IMR-90 (cell line): Measurements from ENCODE around the gene SNX27. TPM values are rescaled to one million over a fixed set of nuclear protein-coding genes. Genes with fewer than 3 reads are reported as not detected.

Experiments used
- ATAC-seq: fragments of 200-7000 bp; cut with Tn5 transposase; 2 replicates; pipeline ENCODE4 v1.9.1; 2020; ENCODE audit warnings: low read depth, mild to moderate bottlenecking, moderate library complexity
- BruUV-seq: library from RNA; stranded (reverse); fragments of 400-500 nt; replicated peaks from 2 replicates; lab custom pipeline; 2021; lab: Mats Ljungman, UMichigan
- CTCF ChIA-PET: fragments of 300-600 bp; formaldehyde crosslinking; extraction: SDS; loops from one replicate; lab custom pipeline; 2021; ENCODE audit warnings: antibody characterized with exemption; lab: Yijun Ruan, JAX
- POLR2A ChIA-PET: fragments of 300-600 bp; sonication (Branson Sonifier 250); formaldehyde crosslinking; loops from one replicate; lab custom pipeline; 2022; ENCODE audit warnings: antibody characterized with exemption; ENCODE audit not compliant: unreplicated experiment; lab: Charles Lee
- DNase-seq: peaks from one replicate; pipeline ENCODE4 v3.0.0; 2013
- H2AFZ ChIP-seq: replicated peaks from 2 replicates; pipeline ENCODE3; 2013; ENCODE audit warnings: low read length, mild to moderate bottlenecking; ENCODE audit not compliant: poor library complexity
- H2AK5ac ChIP-seq: 2 replicates; pipeline ENCODE4 v1.6.1; 2013; ENCODE audit warnings: low read depth, low read length, inconsistent platforms
- H2AK9ac ChIP-seq: replicated peaks from 2 replicates; pipeline ENCODE3; 2013; ENCODE audit warnings: mild to moderate bottlenecking, low read depth, low read length, moderate library complexity; ENCODE audit not compliant: poor library complexity
- H2BK120ac ChIP-seq: 2 replicates; pipeline ENCODE4 v1.6.1; 2013; ENCODE audit warnings: low read depth, low read length, inconsistent platforms
- H2BK15ac ChIP-seq: 3 replicates; pipeline ENCODE4 v1.6.1; 2013; ENCODE audit warnings: low read depth, low read length, inconsistent platforms
- H2BK20ac ChIP-seq: 2 replicates; pipeline ENCODE4 v1.6.1; 2013; ENCODE audit warnings: low read depth, mild to moderate bottlenecking, inconsistent platforms, low read length, moderate library complexity
- H2BK5ac ChIP-seq: 2 replicates; pipeline ENCODE4 v1.6.1; 2013; ENCODE audit warnings: mild to moderate bottlenecking, low read depth, low read length, inconsistent platforms; ENCODE audit not compliant: poor library complexity, severe bottlenecking
- H3K14ac ChIP-seq: replicated peaks from 2 replicates; pipeline ENCODE4 v1.6.1; 2013; ENCODE audit warnings: low read depth, low read length, inconsistent platforms
- H3K18ac ChIP-seq: 2 replicates; pipeline ENCODE4 v1.6.1; 2013; ENCODE audit warnings: low read depth, low read length, control low read depth
- H3K23ac ChIP-seq: 2 replicates; pipeline ENCODE4 v1.6.1; 2013; ENCODE audit warnings: low read depth, low read length, inconsistent platforms
- H3K27ac ChIP-seq: 2 replicates; pipeline ENCODE4 v1.5.1; 2013; ENCODE audit warnings: mild to moderate bottlenecking, control low read depth, low read length; ENCODE audit not compliant: insufficient read depth
- H3K27me3 ChIP-seq: 2 replicates; pipeline ENCODE4 v1.6.1; 2013; ENCODE audit warnings: low read length; ENCODE audit not compliant: control insufficient read depth, insufficient read depth
- H3K36me3 ChIP-seq: 2 replicates; pipeline ENCODE4 v1.6.1; 2013; ENCODE audit warnings: low read length, mixed read lengths; ENCODE audit not compliant: control insufficient read depth, insufficient read depth
- H3K4ac ChIP-seq: 2 replicates; pipeline ENCODE4 v1.6.1; 2013; ENCODE audit warnings: low read depth, low read length, inconsistent platforms
- H3K4me1 ChIP-seq: 2 replicates; pipeline ENCODE4 v1.6.1; 2013; ENCODE audit warnings: low read length, mixed read lengths; ENCODE audit not compliant: control insufficient read depth, insufficient read depth
- H3K4me2 ChIP-seq: 2 replicates; pipeline ENCODE4 v1.6.1; 2013; ENCODE audit warnings: low read depth, mild to moderate bottlenecking, control low read depth, low read length, moderate library complexity
- H3K4me3 ChIP-seq: 2 replicates; pipeline ENCODE4 v1.5.1; 2013; ENCODE audit warnings: low read depth, mild to moderate bottlenecking, control low read depth, low read length, moderate library complexity; ENCODE audit not compliant: insufficient read depth
- H3K56ac ChIP-seq: 2 replicates; pipeline ENCODE4 v1.6.1; 2013; ENCODE audit warnings: low read length, inconsistent platforms; ENCODE audit not compliant: insufficient read depth; ENCODE audit errors: extremely low read depth
- H3K79me1 ChIP-seq, 2 experiments: 2 replicates each; pipeline ENCODE4 v1.6.1; 2013; ENCODE audit warnings: low read length in 2 of 2, inconsistent platforms in 1 of 2, low read depth in 1 of 2
- H3K9ac ChIP-seq: 2 replicates; pipeline ENCODE4 v1.6.1; 2013; ENCODE audit warnings: low read depth, low read length, control low read depth
- H3K9me1 ChIP-seq: 2 replicates; pipeline ENCODE4 v1.6.1; 2013; ENCODE audit warnings: low read length, inconsistent platforms; ENCODE audit not compliant: insufficient read depth
- H3K9me3 ChIP-seq: 2 replicates; pipeline ENCODE4 v1.6.1; 2013; ENCODE audit warnings: low read length; ENCODE audit not compliant: control insufficient read depth, insufficient read depth
- H4K20me1 ChIP-seq: 2 replicates; pipeline ENCODE4 v1.6.1; 2013; ENCODE audit warnings: low read length, inconsistent platforms; ENCODE audit not compliant: insufficient read depth
- H4K5ac ChIP-seq: 2 replicates; pipeline ENCODE4 v1.6.1; 2013; ENCODE audit warnings: mild to moderate bottlenecking, low read depth, low read length, control low read depth
- H4K8ac ChIP-seq, 2 experiments: 2 replicates each; pipeline ENCODE4 v1.6.1; 2013; ENCODE audit warnings: low read depth in 2 of 2, low read length in 2 of 2, control low read depth in 1 of 2, inconsistent platforms in 1 of 2
- H4K91ac ChIP-seq: 2 replicates; pipeline ENCODE4 v1.6.1; 2013; ENCODE audit warnings: low read depth, low read length, inconsistent platforms; ENCODE audit not compliant: insufficient read depth
- BHLHE40 ChIP-seq: fragments of 150-350 bp; IDR thresholded peaks from 2 replicates; pipeline ENCODE4 v1.6.1; 2016; ENCODE audit warnings: mild to moderate bottlenecking, low read depth, low read length
- CEBPB ChIP-seq: IDR thresholded peaks from 2 replicates; pipeline ENCODE4 v1.6.1; 2012; ENCODE audit warnings: low read depth, low read length, improper control_type of control experiment
- CHD1 ChIP-seq: IDR thresholded peaks from 2 replicates; pipeline ENCODE4 v1.6.1; 2012; ENCODE audit warnings: low read depth, low read length, improper control_type of control experiment
- FOS ChIP-seq: fragments of 150-350 bp; IDR thresholded peaks from 2 replicates; pipeline ENCODE4 v1.6.1; 2016; ENCODE audit warnings: low read depth, low read length
- MAFK ChIP-seq: IDR thresholded peaks from 2 replicates; pipeline ENCODE4 v1.6.1; 2012; ENCODE audit warnings: low read depth, low read length, improper control_type of control experiment
- MAZ ChIP-seq: IDR thresholded peaks from 2 replicates; pipeline ENCODE4 v1.6.1; 2012; ENCODE audit warnings: low read depth, mild to moderate bottlenecking, low read length, improper control_type of control experiment, moderate library complexity, borderline replicate concordance
- MXI1 ChIP-seq: IDR thresholded peaks from 2 replicates; pipeline ENCODE4 v1.6.1; 2012; ENCODE audit warnings: low read depth, mild to moderate bottlenecking, low read length, moderate library complexity, borderline replicate concordance
- POLR2A ChIP-seq: IDR thresholded peaks from 2 replicates; pipeline ENCODE4 v1.6.1; 2012; ENCODE audit warnings: mild to moderate bottlenecking, low read depth, low read length
- RAD21 ChIP-seq: IDR thresholded peaks from 2 replicates; pipeline ENCODE4 v1.6.1; 2012; ENCODE audit warnings: low read length, improper control_type of control experiment
- WGBS, 2 experiments: methylation state at CpG; one replicate each; pipeline versions ENCODE4 v1.1.5 to v1.1.7; 2013; ENCODE audit warnings: missing lambda C conversion rate in 2 of 2; ENCODE audit not compliant: insufficient read length in 1 of 2; ENCODE audit errors: extremely low coverage in 2 of 2; 5-methylcytosine and 5-hydroxymethylcytosine counted together
- dilution Hi-C: fragments of 300-500 bp; cut with HindIII; formaldehyde crosslinking; loops from one replicate; pipeline ENCODE4 v1.14.3; 2018; ENCODE audit warnings: low sequenced_read_pairs; ENCODE audit not compliant: unreplicated experiment
- in situ Hi-C: fragments of 300-500 bp; cut with MboI; formaldehyde crosslinking; loops from 3 replicates; pipeline ENCODE4 v1.14.3; 2019; ENCODE audit warnings: low sequenced_read_pairs, inconsistent platforms, mixed read lengths
- intact Hi-C: fragments of 100-400 bp; cut with micrococcal nuclease; formaldehyde crosslinking; loops from 2 replicates; pipeline ENCODE4 v1.10.0; 2022
- polyA plus RNA-seq, 3 experiments: library from polyadenylated mRNA; depleted of rRNA; stranded (reverse); fragments of >200 nt; gene quantifications; 2 replicates each; pipeline ENCODE4 v1.2.3, GENCODE V29; 2012; ENCODE audit warnings: low replicate concordance in 1 of 3
- total RNA-seq: library from RNA; depleted of rRNA; stranded (reverse); fragments of >200 nt; gene quantifications from 2 replicates; pipeline ENCODE4 v1.2.3, GENCODE V29; 2012
- TF ChIP-seq, protein P1 (sequence below): fragments of 150-350 bp; IDR thresholded peaks from 2 replicates; pipeline ENCODE4 v1.6.1; 2016; ENCODE audit warnings: low read depth, mild to moderate bottlenecking, low read length, moderate library complexity, borderline replicate concordance
- TF ChIP-seq, protein P2 (sequence below): fragments of 150-350 bp; IDR thresholded peaks from 2 replicates; pipeline ENCODE4 v1.6.1; 2017; ENCODE audit warnings: mild to moderate bottlenecking, antibody characterized with exemption, low read length, low read depth
- TF ChIP-seq, protein P3 (sequence below): conservative IDR thresholded peaks from 2 replicates; pipeline ENCODE4 v1.5.1; 2012; ENCODE audit warnings: mild to moderate bottlenecking, low read depth, low read length, improper control_type of control experiment

Gene SNX27
- total and polyA plus RNA-seq, 2 of the 4 experiments (the other 2 are of a cell fraction): 12.3 to 25.6 TPM

DNA sequence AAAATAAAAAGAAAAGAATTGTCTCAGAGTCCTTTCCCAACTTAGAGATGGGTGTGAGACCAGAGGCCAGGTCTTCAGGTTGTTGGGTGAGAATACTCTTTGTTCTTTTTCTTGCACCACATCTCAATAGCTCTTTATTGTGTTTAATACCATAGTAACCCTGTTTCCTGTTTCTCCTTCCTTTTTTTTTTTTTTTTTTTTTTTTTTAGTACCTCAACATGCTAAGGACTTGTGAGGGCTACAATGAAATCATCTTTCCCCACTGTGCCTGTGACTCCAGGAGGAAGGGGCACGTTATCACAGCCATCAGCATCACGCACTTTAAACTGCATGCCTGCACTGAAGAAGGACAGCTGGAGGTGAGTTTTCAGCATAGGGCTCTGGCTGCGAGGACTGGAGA is 80.4 kb downstream of the SNX27 start:
- no peak for ATAC-seq
- in situ Hi-C loops: no loop called here
- intact Hi-C loops: loop anchor here (2.0 kb wide), 1 partner anchor 25 kb away; the partner anchor contains the start of gene CELF3

More for the DNA sequence above, 80.4 kb downstream of the SNX27 start:
- Histone ChIP-seq H3K36me3 (peaks cover 16% of the 10 kb centered on the region), H2AK9ac (no peak overlapping the region), H3K27ac (no peak overlapping the region), H3K56ac (no peak overlapping the region), H2BK120ac (no peak overlapping the region), H2BK15ac (no peak overlapping the region), H4K20me1 (no peaks in the 10 kb centered on the region; the same call in 1 of the 2 replicates), H4K91ac (no peak overlapping the region), H3K9me1 (no peaks in the 10 kb centered on the region), H3K79me1 (peaks cover 0 to 2% of the 10 kb centered on the region in 2 experiments; a peak in 1 of 4 replicates), H3K23ac (no peak overlapping the region), H3K14ac (no peak overlapping the region), H3K4ac (no peak overlapping the region), H2AK5ac (no peak overlapping the region), H3K9ac (no peak overlapping the region), H3K18ac (no peak overlapping the region), H2BK20ac (no peak overlapping the region), H4K5ac (no peak overlapping the region), H3K4me1 (no peaks in the 10 kb centered on the region), H3K27me3 (no peaks in the 10 kb centered on the region), H2BK5ac (no peak overlapping the region), H3K4me2 (no peak overlapping the region), H2AFZ (no peak overlapping the region), H3K9me3 (no peaks in the 10 kb centered on the region), H4K8ac (no peak overlapping the region), H3K4me3 (no peak overlapping the region)
- TF ChIP-seq, protein P1, sequence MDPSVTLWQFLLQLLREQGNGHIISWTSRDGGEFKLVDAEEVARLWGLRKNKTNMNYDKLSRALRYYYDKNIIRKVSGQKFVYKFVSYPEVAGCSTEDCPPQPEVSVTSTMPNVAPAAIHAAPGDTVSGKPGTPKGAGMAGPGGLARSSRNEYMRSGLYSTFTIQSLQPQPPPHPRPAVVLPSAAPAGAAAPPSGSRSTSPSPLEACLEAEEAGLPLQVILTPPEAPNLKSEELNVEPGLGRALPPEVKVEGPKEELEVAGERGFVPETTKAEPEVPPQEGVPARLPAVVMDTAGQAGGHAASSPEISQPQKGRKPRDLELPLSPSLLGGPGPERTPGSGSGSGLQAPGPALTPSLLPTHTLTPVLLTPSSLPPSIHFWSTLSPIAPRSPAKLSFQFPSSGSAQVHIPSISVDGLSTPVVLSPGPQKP: no peak
- TF ChIP-seq CEBPB (no peak), MAFK (no peak), MXI1 (no peak), BHLHE40 (no peak), POLR2A (no peak), FOS (no peak), RAD21 (no peak), CHD1 (no peak), MAZ (no peak)
- TF ChIP-seq, protein P2, sequence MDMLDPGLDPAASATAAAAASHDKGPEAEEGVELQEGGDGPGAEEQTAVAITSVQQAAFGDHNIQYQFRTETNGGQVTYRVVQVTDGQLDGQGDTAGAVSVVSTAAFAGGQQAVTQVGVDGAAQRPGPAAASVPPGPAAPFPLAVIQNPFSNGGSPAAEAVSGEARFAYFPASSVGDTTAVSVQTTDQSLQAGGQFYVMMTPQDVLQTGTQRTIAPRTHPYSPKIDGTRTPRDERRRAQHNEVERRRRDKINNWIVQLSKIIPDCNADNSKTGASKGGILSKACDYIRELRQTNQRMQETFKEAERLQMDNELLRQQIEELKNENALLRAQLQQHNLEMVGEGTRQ: no peak
- TF ChIP-seq, protein P3, sequence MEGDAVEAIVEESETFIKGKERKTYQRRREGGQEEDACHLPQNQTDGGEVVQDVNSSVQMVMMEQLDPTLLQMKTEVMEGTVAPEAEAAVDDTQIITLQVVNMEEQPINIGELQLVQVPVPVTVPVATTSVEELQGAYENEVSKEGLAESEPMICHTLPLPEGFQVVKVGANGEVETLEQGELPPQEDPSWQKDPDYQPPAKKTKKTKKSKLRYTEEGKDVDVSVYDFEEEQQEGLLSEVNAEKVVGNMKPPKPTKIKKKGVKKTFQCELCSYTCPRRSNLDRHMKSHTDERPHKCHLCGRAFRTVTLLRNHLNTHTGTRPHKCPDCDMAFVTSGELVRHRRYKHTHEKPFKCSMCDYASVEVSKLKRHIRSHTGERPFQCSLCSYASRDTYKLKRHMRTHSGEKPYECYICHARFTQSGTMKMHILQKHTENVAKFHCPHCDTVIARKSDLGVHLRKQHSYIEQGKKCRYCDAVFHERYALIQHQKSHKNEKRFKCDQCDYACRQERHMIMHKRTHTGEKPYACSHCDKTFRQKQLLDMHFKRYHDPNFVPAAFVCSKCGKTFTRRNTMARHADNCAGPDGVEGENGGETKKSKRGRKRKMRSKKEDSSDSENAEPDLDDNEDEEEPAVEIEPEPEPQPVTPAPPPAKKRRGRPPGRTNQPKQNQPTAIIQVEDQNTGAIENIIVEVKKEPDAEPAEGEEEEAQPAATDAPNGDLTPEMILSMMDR: no peak
- ChIA-PET POLR2A (no interaction called here), CTCF (interaction anchor here (1.1 kb wide), 1 partner anchor 9 kb away, joined by 3 read pairs; no protein-coding TSS in a partner anchor)
- WGBS, 2 experiments: 80% methylated on average over 1 of the region's 3 CpGs; no CpG with 5 or more reads in 1 of the 2 experiments
- no peak for DNase-seq
- BruUV-seq: no TSS peak
- dilution Hi-C loops: no loop called here
